HG03135 (cell line): ENCODE results near the gene CYTH3.

Experiments
- ATAC-seq: cut with Tn5 transposase; IDR thresholded peaks from one replicate; pipeline ENCODE4 v1.9.1; 2021; ENCODE audit warnings: mild to moderate bottlenecking, moderate library complexity; ENCODE audit not compliant: unreplicated experiment

The CYTH3 gene

DNA sequence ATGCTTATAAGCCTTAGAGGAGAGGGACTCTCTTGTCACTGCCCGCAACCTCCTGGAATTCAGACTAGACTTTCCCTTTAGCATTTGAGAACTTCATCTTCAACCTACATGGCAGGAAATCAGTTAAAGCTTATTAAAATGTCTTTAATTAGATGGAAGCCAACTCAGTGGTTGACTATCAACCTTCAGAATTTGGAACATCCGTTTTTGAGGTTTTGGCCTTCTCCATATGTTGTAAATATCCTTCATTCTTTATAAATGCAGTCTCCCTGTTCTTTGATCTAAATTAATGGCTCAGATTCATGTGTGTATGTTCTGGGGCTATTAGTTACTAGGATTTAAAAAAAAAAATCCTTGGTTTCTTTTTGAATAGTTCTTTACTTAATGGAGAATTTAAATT lies 156.2 kb downstream of the CYTH3 start:
- ATAC-seq: no peak
